IPS-NIHi7 (cell line): Measurements from ENCODE around the gene CAMK2N1.
A peak's percentile ranks its signal among the peaks of the same experiment; 100 is the strongest.
"Not testable (repeated sequence)": the region's sequence is repeated elsewhere in the genome, so short reads cannot be mapped to it uniquely, and the experiment has no call there.

Experiments used
- DNase-seq: peaks from one replicate; pipeline ENCODE4 v3.0.0; 2012; ENCODE audit warnings: mixed read lengths; ENCODE audit errors: extremely low spot score

Gene CAMK2N1

GRCh38 chr1:20496725-20497383 lies 10.8 kb upstream of the CAMK2N1 start:
- DNase-seq: not testable (repeated sequence)

- DNase-seq: no peak
Measured at GRCh38 chr1:20496241-20496661, 10.2 kb upstream of the CAMK2N1 start.

DNA sequence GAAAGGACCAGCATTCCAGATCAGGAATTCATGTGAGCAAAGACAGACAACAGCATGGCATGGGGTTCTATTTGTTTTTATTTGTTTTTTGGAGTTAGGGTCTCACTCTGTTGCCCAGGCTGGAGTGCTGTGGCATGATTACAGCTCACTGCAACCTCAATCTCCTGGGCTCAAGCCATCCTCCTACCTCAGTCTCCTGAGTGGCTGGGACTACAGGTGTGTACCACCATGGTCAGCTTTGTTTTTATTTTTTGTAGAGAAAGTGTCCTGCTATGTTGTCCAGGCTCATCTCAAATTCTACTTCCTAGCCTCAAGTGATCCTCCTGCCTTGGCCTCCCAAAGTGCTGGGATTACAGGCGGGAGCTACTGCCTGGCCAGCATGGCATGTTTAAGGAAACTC lies 9.7 kb upstream of the CAMK2N1 start:
- no peak for DNase-seq

DNA sequence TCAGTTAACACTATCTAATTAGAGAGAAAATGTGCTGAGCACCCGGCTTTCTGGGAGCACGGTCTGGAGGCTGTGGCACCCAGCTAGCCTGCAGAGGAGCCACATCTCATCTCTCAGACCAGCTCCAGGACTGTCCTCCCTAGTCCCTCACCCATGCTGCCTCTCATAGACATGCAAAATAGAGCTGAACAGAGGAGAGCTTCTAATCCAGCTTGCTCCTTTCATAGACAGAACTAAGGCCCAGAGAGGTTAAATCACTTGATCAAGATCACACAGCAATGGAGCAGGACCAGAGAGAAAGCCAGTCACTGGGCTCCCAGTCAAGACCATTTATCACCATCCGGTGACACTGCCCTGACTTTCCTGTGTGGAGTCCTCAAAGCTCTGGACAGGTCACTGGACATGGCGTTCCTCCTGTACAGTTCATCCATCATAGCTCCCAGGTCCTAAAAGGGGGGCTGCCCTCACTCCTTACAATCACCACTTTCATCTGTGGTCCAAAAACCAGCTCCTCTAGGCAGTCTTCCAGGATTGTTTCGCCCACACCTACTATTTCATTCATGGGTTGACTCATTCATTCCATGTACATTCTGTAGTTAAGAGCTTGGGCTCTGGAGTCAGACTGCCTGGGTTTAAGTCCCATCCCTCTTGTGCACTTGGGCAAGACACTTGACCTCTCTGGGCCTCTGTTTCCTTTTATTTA lies 8.8 kb upstream of the CAMK2N1 start:
- DNase-seq: no peak

- DNase-seq: peak; percentile 89
Measured at GRCh38 chr1:20493839-20494608, 8.0 kb upstream of the CAMK2N1 start.

- no peak for DNase-seq
Measured at GRCh38 chr1:20493309-20493708, 7.3 kb upstream of the CAMK2N1 start.

DNA sequence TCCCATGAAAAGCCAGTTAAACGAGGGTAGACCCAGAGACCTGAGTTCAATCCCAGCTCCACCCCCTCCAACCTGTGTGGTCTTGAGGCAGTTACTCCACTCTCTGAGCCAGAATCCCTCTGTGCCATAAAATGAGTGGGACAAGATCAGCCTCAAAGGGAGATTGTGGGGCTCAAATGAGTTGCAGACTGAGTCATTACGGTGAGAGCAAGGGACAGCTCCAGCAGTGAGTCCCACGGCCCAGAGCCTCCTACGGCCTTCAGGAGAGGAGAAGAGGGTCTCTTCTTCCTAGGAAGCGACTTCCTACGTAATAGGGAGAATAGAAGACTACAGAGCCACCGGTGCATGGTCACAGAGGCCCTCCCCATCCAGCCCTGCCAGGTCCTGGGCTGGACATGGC lies 6.7 kb upstream of the CAMK2N1 start:
- DNase-seq: no peak

- no peak for DNase-seq
Measured at GRCh38 chr1:20491866-20492265, 5.9 kb upstream of the CAMK2N1 start.

- no peak for DNase-seq
Measured at GRCh38 chr1:20491178-20491577, 5.2 kb upstream of the CAMK2N1 start.

- peak; percentile 32 for DNase-seq
Measured at GRCh38 chr1:20487236-20487590, 1.2 kb upstream of the CAMK2N1 start.

- DNase-seq: peak; percentile 77
Measured at GRCh38 chr1:20486457-20487235, 636 bp upstream of the CAMK2N1 start.

- no peak for DNase-seq
Measured at GRCh38 chr1:20484519-20485462, 1.2 kb downstream of the CAMK2N1 start.

- DNase-seq: peak; percentile 37
Measured at GRCh38 chr1:20483833-20484518, 2.0 kb downstream of the CAMK2N1 start.

- no peak for DNase-seq
Measured at GRCh38 chr1:20483098-20483832, 2.7 kb downstream of the CAMK2N1 start.

GRCh38 chr1:20481643-20482498 lies 4.1 kb downstream of the CAMK2N1 start:
- no peak for DNase-seq

- no peak for DNase-seq
Measured at GRCh38 chr1:20480951-20481617, 4.9 kb downstream of the CAMK2N1 start.

GRCh38 chr1:20480243-20480944 lies 5.6 kb downstream of the CAMK2N1 start:
- DNase-seq: no peak
